Psoas muscle (tissue), 8 donors: ENCODE measurements around the gene SPACA4. TPM values are rescaled to one million over a fixed set of nuclear protein-coding genes. Genes with fewer than 3 reads are reported as not detected.

Experiments
- ATAC-seq, 4 donors: fragments of 200-7000 bp; cut with Tn5 transposase; one replicate each; pipeline ENCODE4 v1.9.1; 2020; ENCODE audit warnings: moderate library complexity in 3 of 4, mild to moderate bottlenecking in 2 of 4
- DNase-seq, 2 donors: peaks; one replicate each; pipeline ENCODE4 v3.0.0-alpha.2; 2020
- H3K27ac ChIP-seq: fragments of 200-600 bp; one replicate; pipeline ENCODE4 v1.8.0; 2022
- H3K27me3 ChIP-seq, 3 donors: fragments of 200-600 bp in 1 of 3; one replicate each; pipeline versions ENCODE4 v1.6.1 to v1.8.0; 2013 to 2022; ENCODE audit warnings: low read length in 2 of 3, mild to moderate bottlenecking in 2 of 3, moderate library complexity in 1 of 3; ENCODE audit not compliant: insufficient read depth in 3 of 3
- H3K36me3 ChIP-seq, 2 donors: fragments of 200-600 bp in 1 of 2; one replicate each; pipeline versions ENCODE4 v1.6.1 to v1.8.0; 2013 to 2022; ENCODE audit warnings: low read depth in 1 of 2, mild to moderate bottlenecking in 1 of 2, moderate library complexity in 1 of 2; ENCODE audit not compliant: insufficient read depth in 1 of 2
- H3K4me1 ChIP-seq: fragments of 200-600 bp; one replicate; pipeline ENCODE4 v1.8.0; 2022
- H3K4me3 ChIP-seq: fragments of 200-600 bp; one replicate; pipeline ENCODE4 v1.8.0; 2022; ENCODE audit warnings: mild to moderate bottlenecking
- H3K9me3 ChIP-seq: fragments of 200-600 bp; one replicate; pipeline ENCODE4 v1.8.0; 2022
- WGBS, 3 donors: extraction: QIAGEN DNeasy Blood & Tissue Kit; methylation state at CpG; one replicate each; pipeline versions ENCODE4 v1.1.6 to v1.1.7; 2013; 5-methylcytosine and 5-hydroxymethylcytosine counted together
- intact Hi-C, 2 donors: fragments of 100-400 bp; cut with DNase I; formaldehyde crosslinking; loops; one replicate each; pipeline versions ENCODE4 v1.11.0 to v1.14.2; 2022
- polyA plus RNA-seq, 3 donors: library from polyadenylated mRNA; stranded (reverse); fragments of 200-250 nt; gene quantifications; one replicate each; pipeline ENCODE4 v1.2.3, GENCODE V29; 2013
- total RNA-seq, 4 donors: library from RNA; stranded (reverse); fragmentation: NEBNext Ultra II Directional in 2 of 4; extraction: Animal tissue kit (Norgen Biotek cat#: 25700) in 2 of 4; gene quantifications; one replicate each; pipeline versions ENCODE4 v1.2.1 to v1.2.4, GENCODE V29; 2021 to 2023
- TF ChIP-seq, protein P1 (sequence below): fragments of 200-600 bp; IDR thresholded peaks from one replicate; pipeline ENCODE4 v1.8.0; 2022; ENCODE audit warnings: antibody characterized with exemption
- donor health status: healthy with polysubstance abuse.
- donor health status: DM: no; HTN: no; CAD: no; lungs with moderate emphysema.
- donor health status: Bipolar disorder and iron deficiency.
- donor health status: healthy.
- donor health status: DM: yes; HTN: yes; CAD: no.
- donor health status: DM: no; HTN: no; CAD: no.
- donor health status: DM: no; HTN: no; CAD: no.
- donor health status: DM: yes; HTN: yes; CAD: no.

Gene SPACA4
- total and polyA plus RNA-seq, 7 donors = not detected

GRCh38 chr19:48648134-48648533 is 41.6 kb downstream of the SPACA4 start:
- intact Hi-C loops = loop anchor here (5.0 kb wide), 3 partner anchors 94 to 194 kb away; partner anchors contain the start of genes HSD17B14 (in 1 of the 2) and RASIP1 (in 1 of the 2)
- DNase-seq = no peak
- Histone ChIP-seq H3K4me1 (peaks cover 18% of the 10 kb centered on the region), H3K27me3 (no peaks in the 10 kb centered on the region), H3K9me3 (no peaks in the 10 kb centered on the region), H3K36me3 (no peaks in the 10 kb centered on the region), H3K4me3 (no peak overlapping the region), H3K27ac (no peak overlapping the region)
- TF ChIP-seq, protein P1, sequence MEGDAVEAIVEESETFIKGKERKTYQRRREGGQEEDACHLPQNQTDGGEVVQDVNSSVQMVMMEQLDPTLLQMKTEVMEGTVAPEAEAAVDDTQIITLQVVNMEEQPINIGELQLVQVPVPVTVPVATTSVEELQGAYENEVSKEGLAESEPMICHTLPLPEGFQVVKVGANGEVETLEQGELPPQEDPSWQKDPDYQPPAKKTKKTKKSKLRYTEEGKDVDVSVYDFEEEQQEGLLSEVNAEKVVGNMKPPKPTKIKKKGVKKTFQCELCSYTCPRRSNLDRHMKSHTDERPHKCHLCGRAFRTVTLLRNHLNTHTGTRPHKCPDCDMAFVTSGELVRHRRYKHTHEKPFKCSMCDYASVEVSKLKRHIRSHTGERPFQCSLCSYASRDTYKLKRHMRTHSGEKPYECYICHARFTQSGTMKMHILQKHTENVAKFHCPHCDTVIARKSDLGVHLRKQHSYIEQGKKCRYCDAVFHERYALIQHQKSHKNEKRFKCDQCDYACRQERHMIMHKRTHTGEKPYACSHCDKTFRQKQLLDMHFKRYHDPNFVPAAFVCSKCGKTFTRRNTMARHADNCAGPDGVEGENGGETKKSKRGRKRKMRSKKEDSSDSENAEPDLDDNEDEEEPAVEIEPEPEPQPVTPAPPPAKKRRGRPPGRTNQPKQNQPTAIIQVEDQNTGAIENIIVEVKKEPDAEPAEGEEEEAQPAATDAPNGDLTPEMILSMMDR = no peak
- no peak for ATAC-seq
- WGBS, 3 donors = 52 to 61% (median 53%) methylated on average over 2 of the region's 2 CpGs

GRCh38 chr19:48650974-48651682 is 44.6 kb downstream of the SPACA4 start:
- intact Hi-C loops = loop anchor here in 1 of 2 donors (5.0 kb wide), 1 partner anchor 56 kb away; no protein-coding TSS in a partner anchor
- TF ChIP-seq, protein P1 = no peak
- no peaks in the 10 kb centered on the region for H3K9me3 ChIP-seq

GRCh38 chr19:48651683-48652048 is 45.1 kb downstream of the SPACA4 start:
- intact Hi-C loops = loop anchor here in 1 of 2 donors (5.0 kb wide), 1 partner anchor 56 kb away; no protein-coding TSS in a partner anchor
- H3K4me1 ChIP-seq = no peaks in the 10 kb centered on the region
- H3K36me3 ChIP-seq = no peaks in the 10 kb centered on the region
- no peaks in the 10 kb centered on the region for H3K9me3 ChIP-seq
- no peaks in the 10 kb centered on the region for H3K27me3 ChIP-seq
- no peak overlapping the region for H3K4me3 ChIP-seq
- no peak for ATAC-seq
- H3K27ac ChIP-seq = no peak overlapping the region
- no peak for DNase-seq
- WGBS, 3 donors = 69 to 94% (median 88%) methylated on average over 5 of the region's 5 CpGs
- TF ChIP-seq, protein P1 = no peak

More at GRCh38 chr19:48650974-48651682, 44.6 kb downstream of the SPACA4 start:
- H3K27me3 ChIP-seq = no peaks in the 10 kb centered on the region
- no peaks in the 10 kb centered on the region for H3K4me1 ChIP-seq
- no peak overlapping the region for H3K27ac ChIP-seq
- WGBS, 3 donors = 89 to 90% (median 89%) methylated on average over 12 of the region's 12 CpGs
- DNase-seq (no peak), ATAC-seq (no peak)
- no peaks in the 10 kb centered on the region for H3K36me3 ChIP-seq
- H3K4me3 ChIP-seq = no peak overlapping the region

- intact Hi-C loops = loop anchor here in 1 of 2 donors (5.0 kb wide), 1 partner anchor 53 kb away; no protein-coding TSS in a partner anchor
- no peak overlapping the region for H3K4me3 ChIP-seq
- ATAC-seq (no peak), DNase-seq (no peak)
- H3K36me3 ChIP-seq = no peaks in the 10 kb centered on the region
- no peaks in the 10 kb centered on the region for H3K4me1 ChIP-seq
- H3K27ac ChIP-seq = no peak overlapping the region
- H3K9me3 ChIP-seq = no peaks in the 10 kb centered on the region
- no peaks in the 10 kb centered on the region for H3K27me3 ChIP-seq
- TF ChIP-seq, protein P1 = no peak
- 31 to 37% (median 32%) methylated on average over 11 of the region's 11 CpGs for WGBS, 3 donors
Observed at GRCh38 chr19:48654299-48655059, 47.9 kb downstream of the SPACA4 start.
